ENCODE results near the gene DDX3X.

Gene DDX3X

DNA sequence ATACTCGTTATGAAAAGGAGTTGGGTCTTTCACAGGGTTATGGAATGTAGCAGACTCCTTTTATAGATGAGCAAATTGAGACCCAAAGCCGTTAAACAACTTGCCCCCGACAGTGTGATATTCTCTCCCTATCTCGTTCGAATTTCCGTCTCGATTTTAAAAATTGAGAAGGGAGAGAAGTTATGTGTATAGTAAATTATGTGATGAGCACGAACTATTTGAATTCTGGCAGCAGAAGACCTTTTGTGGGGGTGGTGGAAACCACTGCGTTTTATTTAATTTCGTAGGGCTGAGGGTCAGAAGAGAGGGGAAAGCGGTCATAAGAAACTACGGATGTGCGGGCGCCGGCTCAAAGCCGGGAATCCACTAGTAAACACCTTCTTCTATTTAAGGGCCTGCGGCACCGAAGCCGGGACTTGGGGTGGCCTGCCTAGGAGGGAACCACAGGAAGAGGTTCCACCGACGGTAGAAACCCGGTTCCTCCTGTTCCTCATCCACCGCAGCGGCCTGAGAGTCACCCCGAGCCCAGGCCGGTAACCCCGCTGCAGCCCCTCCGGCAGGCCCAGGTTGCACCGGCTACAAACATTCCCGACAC is 1.5 kb upstream of the DDX3X start:
- Histone ChIP-seq H3K27ac (replicated peaks) (peak overlapping the region; percentile 100), H3K27me3 (ENCODE audit: insufficient read depth, poor library complexity, severe bottlenecking) (no peaks in the 10 kb centered on the region), H3K4me3 (replicated peaks; ENCODE audit: insufficient read depth, low read length) (peak overlapping the region; percentile 44)
- TF ChIP-seq REST (IDR thresholded peaks at IDR 0.05; ENCODE audit: insufficient replicate concordance, low read depth) (no peak), GABPA (IDR thresholded peaks at IDR 0.05; ENCODE audit: low read depth) (no peak)
- TF ChIP-seq, protein P1, sequence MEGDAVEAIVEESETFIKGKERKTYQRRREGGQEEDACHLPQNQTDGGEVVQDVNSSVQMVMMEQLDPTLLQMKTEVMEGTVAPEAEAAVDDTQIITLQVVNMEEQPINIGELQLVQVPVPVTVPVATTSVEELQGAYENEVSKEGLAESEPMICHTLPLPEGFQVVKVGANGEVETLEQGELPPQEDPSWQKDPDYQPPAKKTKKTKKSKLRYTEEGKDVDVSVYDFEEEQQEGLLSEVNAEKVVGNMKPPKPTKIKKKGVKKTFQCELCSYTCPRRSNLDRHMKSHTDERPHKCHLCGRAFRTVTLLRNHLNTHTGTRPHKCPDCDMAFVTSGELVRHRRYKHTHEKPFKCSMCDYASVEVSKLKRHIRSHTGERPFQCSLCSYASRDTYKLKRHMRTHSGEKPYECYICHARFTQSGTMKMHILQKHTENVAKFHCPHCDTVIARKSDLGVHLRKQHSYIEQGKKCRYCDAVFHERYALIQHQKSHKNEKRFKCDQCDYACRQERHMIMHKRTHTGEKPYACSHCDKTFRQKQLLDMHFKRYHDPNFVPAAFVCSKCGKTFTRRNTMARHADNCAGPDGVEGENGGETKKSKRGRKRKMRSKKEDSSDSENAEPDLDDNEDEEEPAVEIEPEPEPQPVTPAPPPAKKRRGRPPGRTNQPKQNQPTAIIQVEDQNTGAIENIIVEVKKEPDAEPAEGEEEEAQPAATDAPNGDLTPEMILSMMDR (IDR thresholded peaks at IDR 0.05; ENCODE audit: insufficient read depth, low read length) = no peak
- peak in 1 of 2 experiments; percentile 53 for DNase-seq (ENCODE audit: low read depth in 1 of 2, low spot score in 1 of 2)

DNA sequence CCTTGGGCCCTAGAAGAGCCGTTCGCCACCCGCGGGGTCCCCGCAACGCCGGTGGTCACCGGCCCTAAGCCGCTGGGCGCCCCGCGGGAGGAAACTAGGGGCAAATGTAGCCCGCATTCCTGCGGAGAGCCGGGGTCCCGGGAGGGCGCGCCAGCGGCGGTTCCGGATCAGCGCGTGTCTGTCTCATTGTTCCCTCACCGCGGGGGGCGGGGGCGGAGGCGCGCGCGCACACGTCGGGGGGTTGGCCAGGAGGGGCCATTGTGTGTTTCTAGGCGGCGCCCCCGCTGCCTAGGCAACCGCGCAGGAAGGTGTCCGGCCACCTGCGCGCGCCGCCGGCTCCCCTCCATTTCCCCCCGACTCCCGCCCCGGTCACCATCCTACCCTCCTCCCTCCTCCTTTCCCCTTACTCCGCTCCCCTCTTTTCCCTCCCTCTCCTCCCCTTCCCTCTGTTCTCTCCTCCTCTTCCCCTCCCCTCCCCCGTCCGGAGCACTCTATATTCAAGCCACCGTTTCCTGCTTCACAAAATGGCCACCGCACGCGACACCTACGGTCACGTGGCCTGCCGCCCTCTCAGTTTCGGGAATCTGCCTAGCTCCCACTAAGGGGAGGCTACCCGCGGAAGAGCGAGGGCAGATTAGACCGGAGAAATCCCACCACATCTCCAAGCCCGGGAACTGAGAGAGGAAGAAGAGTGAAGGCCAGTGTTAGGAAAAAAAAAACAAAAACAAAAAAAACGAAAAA is 789 bp upstream of the DDX3X start:
- DNase-seq (ENCODE audit: low read depth in 1 of 2, low spot score in 1 of 2) = peak in 1 of 2 experiments; percentile 92
- Histone ChIP-seq H3K27me3 (ENCODE audit: insufficient read depth, poor library complexity, severe bottlenecking) (no peaks in the 10 kb centered on the region), H3K4me3 (replicated peaks; ENCODE audit: insufficient read depth, low read length) (peak overlapping the region; percentile 69), H3K27ac (replicated peaks) (peak overlapping the region; percentile 100)
- TF ChIP-seq GABPA (IDR thresholded peaks at IDR 0.05; ENCODE audit: low read depth) (no peak), POLR2AphosphoS5 (IDR thresholded peaks at IDR 0.05; ENCODE audit: low read depth) (no peak), REST (IDR thresholded peaks at IDR 0.05; ENCODE audit: insufficient replicate concordance, low read depth) (peak; percentile 56)
- TF ChIP-seq, protein P1 (IDR thresholded peaks at IDR 0.05; ENCODE audit: insufficient read depth, low read length) = no peak

- peak overlapping the region; percentile 69 for H3K4me3 ChIP-seq (replicated peaks; ENCODE audit: insufficient read depth, low read length)
- H3K27ac ChIP-seq (replicated peaks) = peak overlapping the region; percentile 100
- H3K27me3 ChIP-seq (ENCODE audit: insufficient read depth, poor library complexity, severe bottlenecking) = no peaks in the 10 kb centered on the region
- TF ChIP-seq SPI1 (IDR thresholded peaks at IDR 0.05; ENCODE audit: borderline replicate concordance, low read depth) (peak; percentile 59; the same call in 1 of the 2 replicates), GABPA (IDR thresholded peaks at IDR 0.05; ENCODE audit: low read depth) (peak; percentile 45; the same call in 1 of the 2 replicates), POLR2AphosphoS5 (IDR thresholded peaks at IDR 0.05; ENCODE audit: low read depth) (no peak; the same call in none of the 2 replicates), REST (IDR thresholded peaks at IDR 0.05; ENCODE audit: insufficient replicate concordance, low read depth) (no peak)
- TF ChIP-seq, protein P1 (IDR thresholded peaks at IDR 0.05; ENCODE audit: insufficient read depth, low read length) = no peak
- peak in 1 of 2 experiments; percentile 77 for DNase-seq (ENCODE audit: low read depth in 1 of 2, low spot score in 1 of 2)
These were observed 618 bp downstream of the DDX3X start for GRCh38 chrX:41334363-41335197.

Measured in HL-60 (cell line).